PC-9 (cell line): ENCODE data around the gene UQCC5.

Source experiments
- CTCF ChIP-seq: fragments of 200-600 bp; sonication (generic); conservative IDR thresholded peaks from 2 replicates; pipeline ENCODE4 v1.6.1; 2017; ENCODE audit warnings: mixed run types, antibody characterized with exemption, mild to moderate bottlenecking, moderate library complexity
- EZH2 ChIP-seq: fragments of 200-600 bp; sonication (generic); IDR thresholded peaks from 2 replicates; pipeline ENCODE4 v1.8.0; 2017; ENCODE audit warnings: antibody characterized with exemption, low read depth

GRCh38 chr3:52519445-52520140 is 16.8 kb upstream of the UQCC5 start:
- no peak for TF ChIP-seq CTCF
- TF ChIP-seq EZH2: no peak
